ENCODE data around the gene TWSG1. TPM values are rescaled to one million over a fixed set of nuclear protein-coding genes. Genes with fewer than 3 reads are reported as not detected.

Gene TWSG1
- total RNA-seq, 1 experiment from 2014 or later: 29.1 TPM

GRCh38 chr18:9418047-9418690 lies 83.6 kb downstream of the TWSG1 start:
- Mint-ChIP-seq H3K9me3 (ENCODE audit: low read depth, unreplicated experiment) (no peaks in the 10 kb centered on the region), H3K36me3 (ENCODE audit: insufficient read depth, unreplicated experiment) (no peaks in the 10 kb centered on the region), H3K27me3 (ENCODE audit: unreplicated experiment) (no peaks in the 10 kb centered on the region), H3K27ac (ENCODE audit: unreplicated experiment) (no peak overlapping the region), H3K4me1 (ENCODE audit: low read depth, unreplicated experiment) (peaks cover 23% of the 10 kb centered on the region), H3K4me3 (ENCODE audit: low read depth, unreplicated experiment) (peak overlapping the region; percentile 48)
- DNase-seq: no peak
- intact Hi-C loops (cut with micrococcal nuclease; ENCODE audit: unreplicated experiment): loop anchor here (10.0 kb wide), 1 partner anchor 87 kb away; no protein-coding TSS in a partner anchor
- CTCF ChIA-PET: no interaction called here
- no TSS peak for BruUV-seq (replicated peaks)
- TF ChIP-seq CTCF (IDR thresholded peaks at IDR 0.05; ENCODE audit: unreplicated experiment): no peak

- DNase-seq: no peak
- no peak overlapping the region for H3K4me3 Mint-ChIP-seq (ENCODE audit: low read depth, unreplicated experiment)
- CTCF ChIA-PET: no interaction called here
- H3K27me3 Mint-ChIP-seq (ENCODE audit: unreplicated experiment): no peaks in the 10 kb centered on the region
- H3K27ac Mint-ChIP-seq (ENCODE audit: unreplicated experiment): no peak overlapping the region
- BruUV-seq (replicated peaks): no TSS peak
- H3K9me3 Mint-ChIP-seq (ENCODE audit: low read depth, unreplicated experiment): no peaks in the 10 kb centered on the region
- intact Hi-C loops (cut with micrococcal nuclease; ENCODE audit: unreplicated experiment): loop anchor here (10.0 kb wide), 1 partner anchor 85 kb away; no protein-coding TSS in a partner anchor
- TF ChIP-seq CTCF (IDR thresholded peaks at IDR 0.05; ENCODE audit: unreplicated experiment): no peak
- H3K36me3 Mint-ChIP-seq (ENCODE audit: insufficient read depth, unreplicated experiment): no peaks in the 10 kb centered on the region
- peaks cover 23% of the 10 kb centered on the region for H3K4me1 Mint-ChIP-seq (ENCODE audit: low read depth, unreplicated experiment)
Observed at GRCh38 chr18:9419956-9420631, 85.5 kb downstream of the TWSG1 start.

- H3K4me1 Mint-ChIP-seq (ENCODE audit: low read depth, unreplicated experiment): peaks cover 23% of the 10 kb centered on the region
- no TSS peak for BruUV-seq (replicated peaks)
Observed at GRCh38 chr18:9421096-9421900, 86.7 kb downstream of the TWSG1 start.

More at GRCh38 chr18:9421096-9421900, 86.7 kb downstream of the TWSG1 start:
- Mint-ChIP-seq H3K36me3 (ENCODE audit: insufficient read depth, unreplicated experiment) (no peaks in the 10 kb centered on the region), H3K27ac (ENCODE audit: unreplicated experiment) (no peak overlapping the region), H3K4me3 (ENCODE audit: low read depth, unreplicated experiment) (no peak overlapping the region), H3K27me3 (ENCODE audit: unreplicated experiment) (no peaks in the 10 kb centered on the region), H3K9me3 (ENCODE audit: low read depth, unreplicated experiment) (no peaks in the 10 kb centered on the region)
- DNase-seq: no peak
- CTCF ChIA-PET: no interaction called here
- intact Hi-C loops (cut with micrococcal nuclease; ENCODE audit: unreplicated experiment): no loop called here
- TF ChIP-seq CTCF (IDR thresholded peaks at IDR 0.05; ENCODE audit: unreplicated experiment): no peak

Measured in Calu3 (cell line).